Measurements from ENCODE around the gene NR4A3. TPM values are rescaled to one million over a fixed set of nuclear protein-coding genes. Genes with fewer than 3 reads are reported as not detected.

Gene NR4A3
- total and polyA plus RNA-seq, 9 of the 15 experiments (the other 6 are each of a cell fraction or from before 2014, with no cell fraction given), result 0.04 to 0.07 TPM; not detected in 7

GRCh38 chr9:99808454-99808853 lies 13.2 kb upstream of the NR4A3 start (continued):
- TF ChIP-seq YY1 (IDR thresholded peaks at IDR 0.05; ENCODE audit: borderline replicate concordance in 1 of 3, control insufficient read depth in 1 of 3, extremely low read depth in 1 of 3, insufficient read depth in 3 of 3, insufficient read length in 1 of 3, insufficient replicate concordance in 2 of 3, low read depth in 1 of 3, low read length in 2 of 3), result no peak
- TF ChIP-seq POLR3A (IDR thresholded peaks at IDR 0.05; ENCODE audit: borderline replicate concordance, extremely low read depth, insufficient read depth, insufficient read length), result no peak
- no peak for TF ChIP-seq FOXP4 (CRISPR knock-in tag; IDR thresholded peaks at IDR 0.05; ENCODE audit: borderline replicate concordance)
- no peak for TF ChIP-seq PREB (CRISPR knock-in tag; IDR thresholded peaks at IDR 0.05)
- no peak for TF ChIP-seq MAFK (IDR thresholded peaks at IDR 0.05; ENCODE audit: low read length)
- no peak for TF ChIP-seq ZNF41 (CRISPR knock-in tag; conservative IDR thresholded peaks at IDR 0.05)
